ENCODE data around the gene MARCHF10. TPM values are rescaled to one million over a fixed set of nuclear protein-coding genes. Genes with fewer than 3 reads are reported as not detected.

The MARCHF10 gene
- total RNA-seq, 1 donor from 2014 or later, result 5.1 TPM

DNA sequence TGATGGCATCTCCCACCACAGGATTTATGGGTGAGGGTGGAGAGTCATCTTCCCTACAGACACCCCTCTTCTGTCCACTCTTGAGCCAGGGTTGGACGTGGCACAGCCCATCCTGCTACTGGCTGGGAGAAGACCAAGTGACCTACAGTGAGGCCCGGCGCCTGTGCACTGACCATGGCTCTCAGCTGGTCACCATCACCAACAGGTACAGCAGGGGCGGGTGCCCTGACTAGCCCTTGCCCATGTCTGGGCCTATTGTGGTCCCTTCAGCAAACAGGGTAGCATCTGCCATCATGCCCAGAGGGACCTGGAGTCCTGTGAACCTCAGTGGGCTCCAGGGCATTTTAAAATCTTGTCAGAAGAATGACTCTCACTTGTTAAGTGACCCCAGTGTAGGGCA, 132.4 kb downstream of the MARCHF10 start:
- TF ChIP-seq, protein P1, sequence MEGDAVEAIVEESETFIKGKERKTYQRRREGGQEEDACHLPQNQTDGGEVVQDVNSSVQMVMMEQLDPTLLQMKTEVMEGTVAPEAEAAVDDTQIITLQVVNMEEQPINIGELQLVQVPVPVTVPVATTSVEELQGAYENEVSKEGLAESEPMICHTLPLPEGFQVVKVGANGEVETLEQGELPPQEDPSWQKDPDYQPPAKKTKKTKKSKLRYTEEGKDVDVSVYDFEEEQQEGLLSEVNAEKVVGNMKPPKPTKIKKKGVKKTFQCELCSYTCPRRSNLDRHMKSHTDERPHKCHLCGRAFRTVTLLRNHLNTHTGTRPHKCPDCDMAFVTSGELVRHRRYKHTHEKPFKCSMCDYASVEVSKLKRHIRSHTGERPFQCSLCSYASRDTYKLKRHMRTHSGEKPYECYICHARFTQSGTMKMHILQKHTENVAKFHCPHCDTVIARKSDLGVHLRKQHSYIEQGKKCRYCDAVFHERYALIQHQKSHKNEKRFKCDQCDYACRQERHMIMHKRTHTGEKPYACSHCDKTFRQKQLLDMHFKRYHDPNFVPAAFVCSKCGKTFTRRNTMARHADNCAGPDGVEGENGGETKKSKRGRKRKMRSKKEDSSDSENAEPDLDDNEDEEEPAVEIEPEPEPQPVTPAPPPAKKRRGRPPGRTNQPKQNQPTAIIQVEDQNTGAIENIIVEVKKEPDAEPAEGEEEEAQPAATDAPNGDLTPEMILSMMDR (IDR thresholded peaks at IDR 0.05), result no peak
- Histone ChIP-seq H3K27me3 (ENCODE audit: low read depth) (no peaks in the 10 kb centered on the region), H3K9me3 (no peaks in the 10 kb centered on the region), H3K4me3 (no peak overlapping the region), H3K27ac (no peak overlapping the region), H3K36me3 (peaks cover 52% of the 10 kb centered on the region), H3K4me1 (no peaks in the 10 kb centered on the region)
- intact Hi-C loops (cut with DNase I), result no loop called here
- DNase-seq, result peak; percentile 34
- ATAC-seq, result no peak

DNA sequence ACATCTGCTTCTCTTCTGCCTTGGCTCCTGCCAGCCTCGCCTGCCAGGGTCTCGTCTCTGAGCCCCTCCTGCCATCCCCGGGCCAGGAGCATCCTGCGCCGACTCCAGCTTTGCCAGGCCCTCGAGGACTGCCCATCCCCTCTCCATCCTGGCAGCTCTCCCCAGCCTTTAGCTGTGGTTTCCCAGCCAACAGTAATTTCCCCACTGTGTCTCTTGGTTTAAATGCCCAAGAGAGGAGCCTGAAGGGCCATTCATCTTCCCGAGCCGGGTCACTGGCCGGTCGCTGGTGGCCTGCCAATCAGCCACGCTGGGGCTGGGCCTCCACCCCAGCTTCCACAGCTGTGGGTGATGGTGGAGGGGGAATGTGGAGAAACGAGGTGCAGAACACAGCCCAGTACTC, 132.9 kb downstream of the MARCHF10 start:
- intact Hi-C loops (cut with DNase I), result no loop called here

DNA sequence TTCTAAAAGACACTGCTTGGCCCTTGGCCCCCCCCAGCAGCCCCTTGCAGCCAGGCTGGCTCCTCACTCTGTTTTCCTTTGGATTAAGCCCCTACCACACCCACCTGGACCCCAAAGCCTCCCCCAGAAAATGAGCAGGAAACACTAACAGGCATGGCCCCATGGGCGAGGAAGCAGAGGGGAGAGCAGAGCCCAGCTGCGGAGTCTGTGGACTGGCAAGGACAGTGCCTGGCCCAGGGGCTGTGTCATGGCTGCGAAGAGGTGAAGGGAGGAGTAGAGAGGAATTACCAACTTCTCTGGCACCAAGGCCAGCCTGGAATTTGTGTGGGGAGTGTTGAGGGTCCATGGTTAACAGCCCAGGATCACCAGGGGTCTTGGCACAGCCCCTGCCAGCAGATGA, 133.3 kb downstream of the MARCHF10 start:
- ATAC-seq, result no peak
- intact Hi-C loops (cut with DNase I), result no loop called here
- TF ChIP-seq, protein P1 (IDR thresholded peaks at IDR 0.05), result no peak
- H3K27ac ChIP-seq, result no peak overlapping the region
- no peaks in the 10 kb centered on the region for H3K27me3 ChIP-seq (ENCODE audit: low read depth)
- DNase-seq, result peak; percentile 28
- no peak overlapping the region for H3K4me3 ChIP-seq
- H3K9me3 ChIP-seq, result no peaks in the 10 kb centered on the region
- peaks cover 43% of the 10 kb centered on the region for H3K36me3 ChIP-seq
- H3K4me1 ChIP-seq, result no peaks in the 10 kb centered on the region

More for the DNA sequence above, 132.9 kb downstream of the MARCHF10 start:
- Histone ChIP-seq H3K9me3 (no peaks in the 10 kb centered on the region), H3K4me1 (no peaks in the 10 kb centered on the region), H3K27me3 (ENCODE audit: low read depth) (no peaks in the 10 kb centered on the region), H3K36me3 (peaks cover 47% of the 10 kb centered on the region), H3K27ac (no peak overlapping the region), H3K4me3 (no peak overlapping the region)
- DNase-seq, result peak; percentile 42
- no peak for ATAC-seq
- TF ChIP-seq, protein P1 (IDR thresholded peaks at IDR 0.05), result no peak

DNA sequence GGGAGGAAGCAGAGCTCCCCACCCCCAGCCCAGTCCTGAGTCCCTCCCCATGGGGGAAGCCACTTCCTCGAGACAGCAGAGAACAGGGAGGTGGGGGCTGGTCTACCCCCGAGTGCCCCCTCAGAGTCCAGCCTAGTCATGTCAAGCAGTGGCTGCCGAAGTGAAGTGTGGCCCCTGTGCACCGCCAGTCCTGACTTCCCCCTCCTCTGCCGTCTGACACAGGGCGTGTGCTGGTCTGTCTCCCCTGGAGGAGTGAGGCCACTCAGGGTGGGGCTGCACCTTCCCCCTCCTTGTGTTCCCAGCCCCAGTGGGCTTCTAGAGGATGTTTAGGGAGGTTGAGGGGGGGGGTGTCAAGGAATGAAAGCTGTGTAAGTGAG, 133.8 kb downstream of the MARCHF10 start:
- Histone ChIP-seq H3K4me1 (no peaks in the 10 kb centered on the region), H3K9me3 (no peaks in the 10 kb centered on the region), H3K4me3 (no peak overlapping the region), H3K36me3 (peaks cover 43% of the 10 kb centered on the region), H3K27me3 (ENCODE audit: low read depth) (no peaks in the 10 kb centered on the region), H3K27ac (no peak overlapping the region)
- peak; percentile 25 for DNase-seq
- intact Hi-C loops (cut with DNase I), result no loop called here
- TF ChIP-seq, protein P1 (IDR thresholded peaks at IDR 0.05), result no peak
- no peak for ATAC-seq

DNA sequence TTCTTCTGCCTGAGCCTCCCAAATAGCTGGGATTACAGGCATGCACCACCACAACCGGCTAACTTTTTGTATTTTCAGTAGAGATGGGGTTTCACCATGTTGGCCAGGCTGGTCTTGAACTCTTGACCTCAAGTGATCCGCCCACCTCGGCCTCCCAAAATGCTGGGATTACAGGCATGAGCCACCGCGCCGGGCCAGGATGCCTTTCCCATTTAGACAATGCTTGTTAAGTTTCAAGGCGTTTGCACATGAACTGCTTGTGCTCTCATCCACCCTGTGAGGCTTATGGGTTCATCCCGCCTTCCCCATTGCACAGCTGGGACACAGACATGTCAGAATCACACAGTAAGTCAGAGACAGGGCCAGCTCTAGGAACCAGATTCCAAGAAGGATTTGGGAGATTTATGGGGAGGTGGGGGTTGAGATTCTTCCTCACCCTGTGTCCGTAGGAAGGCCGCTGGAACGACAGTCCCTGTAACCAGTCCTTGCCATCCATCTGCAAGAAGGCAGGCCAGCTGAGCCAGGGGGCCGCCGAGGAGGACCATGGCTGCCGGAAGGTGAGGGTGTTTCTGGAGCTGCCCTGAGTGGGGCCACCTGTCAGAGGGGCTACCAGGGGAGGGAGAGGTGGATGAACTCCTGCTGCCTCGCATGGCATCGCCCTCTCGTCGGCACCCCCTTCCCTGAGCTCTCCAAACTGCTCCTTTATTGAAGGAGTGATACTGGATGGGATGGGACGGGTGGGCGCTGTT, 134.3 kb downstream of the MARCHF10 start:
- intact Hi-C loops (cut with DNase I), result no loop called here
- ATAC-seq, result no peak
- Histone ChIP-seq H3K27me3 (ENCODE audit: low read depth) (no peaks in the 10 kb centered on the region), H3K36me3 (peaks cover 43% of the 10 kb centered on the region), H3K4me1 (no peaks in the 10 kb centered on the region), H3K9me3 (no peaks in the 10 kb centered on the region), H3K4me3 (no peak overlapping the region), H3K27ac (no peak overlapping the region)
- TF ChIP-seq, protein P1 (IDR thresholded peaks at IDR 0.05), result no peak
- DNase-seq, result peak; percentile 24
